Right atrium auricular region (tissue), 2 donors: ENCODE measurements around the gene TRAF4. TPM values are rescaled to one million over a fixed set of nuclear protein-coding genes. Genes with fewer than 3 reads are reported as not detected.
"Not testable (repeated sequence)": the region's sequence is repeated elsewhere in the genome, so short reads cannot be mapped to it uniquely, and the experiment has no call there.

Experiments used
- DNase-seq: peaks from one replicate; pipeline ENCODE4 v3.0.0-alpha.2; 2019; ENCODE audit warnings: low spot score
- H3K27ac ChIP-seq, 2 donors: fragments of 200-600 bp; sonication (generic); 1 replicate in 1 of 2; 2 replicates in 1 of 2; pipeline ENCODE4 v1.5.1; 2016 to 2019
- H3K27me3 ChIP-seq, 2 donors: fragments of 200-600 bp; sonication (generic); one replicate each; pipeline versions ENCODE4 v1.5.1 to v1.6.0; 2017 to 2019
- H3K36me3 ChIP-seq: fragments of 200-600 bp; sonication (generic); one replicate; pipeline ENCODE4 v1.5.1; 2016
- H3K4me1 ChIP-seq, 2 donors: fragments of 200-600 bp; sonication (generic); one replicate each; pipeline versions ENCODE4 v1.5.1 to v1.6.0; 2017 to 2019
- H3K4me3 ChIP-seq, 2 donors: fragments of 200-600 bp; sonication (generic); 1 replicate in 1 of 2; 2 replicates in 1 of 2; pipeline ENCODE4 v1.5.1; 2017 to 2019; ENCODE audit warnings: mild to moderate bottlenecking in 1 of 2, moderate library complexity in 1 of 2
- H3K9me3 ChIP-seq, 2 donors: fragments of 200-600 bp; sonication (generic); one replicate each; pipeline ENCODE4 v1.5.1; 2019
- total RNA-seq, 2 donors: library from RNA; depleted of rRNA; stranded (reverse); fragments of >200 nt; gene quantifications; one replicate each; pipeline ENCODE4 v1.1.0, GENCODE V29; 2016
- TF ChIP-seq, protein P1 (sequence below), 2 donors: fragments of 200-600 bp; sonication (generic); IDR thresholded peaks; one replicate each; pipeline ENCODE4 v1.5.1; 2019; ENCODE audit warnings: antibody characterized with exemption in 2 of 2

The TRAF4 gene
- total RNA-seq, 2 donors from 2014 or later = 3.3 to 6.7 TPM

DNA sequence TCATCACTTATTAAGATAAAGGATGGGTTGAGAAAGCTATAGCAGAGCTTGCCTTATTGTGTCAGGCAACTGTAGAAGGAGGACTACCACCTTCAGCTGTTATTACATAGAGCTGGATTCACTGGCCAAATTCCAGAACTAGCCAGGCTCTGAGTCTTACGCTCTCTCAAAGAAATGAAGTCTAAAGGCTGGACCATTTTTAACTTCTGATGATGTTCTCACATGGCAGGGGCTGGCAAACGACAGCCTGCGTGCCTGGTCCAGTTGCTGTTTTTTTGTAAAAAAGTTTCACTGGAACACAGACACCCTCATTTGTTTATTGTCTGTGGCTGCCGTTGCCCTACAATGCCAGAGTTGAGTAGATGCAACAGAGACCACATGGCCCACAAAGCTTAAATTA is 21.2 kb downstream of the TRAF4 start:
- TF ChIP-seq, protein P1, sequence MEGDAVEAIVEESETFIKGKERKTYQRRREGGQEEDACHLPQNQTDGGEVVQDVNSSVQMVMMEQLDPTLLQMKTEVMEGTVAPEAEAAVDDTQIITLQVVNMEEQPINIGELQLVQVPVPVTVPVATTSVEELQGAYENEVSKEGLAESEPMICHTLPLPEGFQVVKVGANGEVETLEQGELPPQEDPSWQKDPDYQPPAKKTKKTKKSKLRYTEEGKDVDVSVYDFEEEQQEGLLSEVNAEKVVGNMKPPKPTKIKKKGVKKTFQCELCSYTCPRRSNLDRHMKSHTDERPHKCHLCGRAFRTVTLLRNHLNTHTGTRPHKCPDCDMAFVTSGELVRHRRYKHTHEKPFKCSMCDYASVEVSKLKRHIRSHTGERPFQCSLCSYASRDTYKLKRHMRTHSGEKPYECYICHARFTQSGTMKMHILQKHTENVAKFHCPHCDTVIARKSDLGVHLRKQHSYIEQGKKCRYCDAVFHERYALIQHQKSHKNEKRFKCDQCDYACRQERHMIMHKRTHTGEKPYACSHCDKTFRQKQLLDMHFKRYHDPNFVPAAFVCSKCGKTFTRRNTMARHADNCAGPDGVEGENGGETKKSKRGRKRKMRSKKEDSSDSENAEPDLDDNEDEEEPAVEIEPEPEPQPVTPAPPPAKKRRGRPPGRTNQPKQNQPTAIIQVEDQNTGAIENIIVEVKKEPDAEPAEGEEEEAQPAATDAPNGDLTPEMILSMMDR (IDR thresholded peaks at IDR 0.05) = no peak
- no peak for DNase-seq
- no peak overlapping the region for H3K27ac ChIP-seq
- H3K4me3 ChIP-seq = no peak overlapping the region
- peaks cover 0 to 23% of the 10 kb centered on the region in 2 donors for H3K4me1 ChIP-seq
- H3K27me3 ChIP-seq = no peaks in the 10 kb centered on the region
- H3K36me3 ChIP-seq = peaks cover 12% of the 10 kb centered on the region
- H3K9me3 ChIP-seq = no peaks in the 10 kb centered on the region

DNA sequence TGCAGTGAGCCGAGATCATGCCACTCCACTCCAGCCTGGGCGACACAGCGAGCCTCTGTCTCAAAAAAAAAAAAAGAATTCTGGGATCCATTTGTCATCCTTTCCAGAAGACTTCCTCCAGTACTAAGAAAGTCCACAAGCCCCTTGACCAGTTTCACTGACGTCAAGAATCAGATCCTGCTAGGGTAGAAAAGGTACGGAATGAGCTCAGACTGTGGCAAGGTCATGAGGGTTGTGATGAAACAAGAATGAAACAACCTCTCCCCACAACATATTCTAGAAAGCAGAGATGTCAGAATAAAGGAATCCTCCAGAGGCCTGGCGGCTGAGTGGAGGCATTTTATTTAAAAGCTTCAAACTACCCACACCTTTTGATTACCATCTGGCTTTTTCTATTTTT is 29.9 kb downstream of the TRAF4 start:
- H3K4me3 ChIP-seq = no peak overlapping the region
- no peaks in the 10 kb centered on the region for H3K27me3 ChIP-seq
- H3K36me3 ChIP-seq = no peaks in the 10 kb centered on the region
- H3K4me1 ChIP-seq = peaks cover 0 to 11% of the 10 kb centered on the region in 2 donors
- DNase-seq = no peak
- no peaks in the 10 kb centered on the region for H3K9me3 ChIP-seq
- TF ChIP-seq, protein P1 (IDR thresholded peaks at IDR 0.05) = no peak
- H3K27ac ChIP-seq = no peak overlapping the region

DNA sequence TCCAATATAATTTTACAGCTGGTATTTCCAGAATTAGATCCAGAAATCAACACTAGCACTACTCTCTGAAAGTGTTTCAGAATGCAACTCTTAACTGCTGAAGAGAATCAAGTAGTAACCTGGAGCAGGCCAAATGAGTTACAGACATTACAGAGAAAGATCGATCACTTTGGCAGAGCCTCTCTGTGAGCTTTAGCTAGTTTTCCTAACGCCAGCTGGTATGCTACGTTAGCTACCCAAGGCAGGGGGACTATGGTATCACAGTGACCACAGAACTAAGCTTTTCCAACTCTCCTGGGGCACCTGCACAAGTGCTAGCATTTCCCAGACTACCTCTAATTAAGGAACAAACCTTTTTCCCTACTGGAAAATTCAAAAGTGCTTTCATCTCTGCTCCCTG is 30.4 kb downstream of the TRAF4 start:
- Histone ChIP-seq H3K27ac (no peak overlapping the region), H3K4me3 (no peak overlapping the region), H3K36me3 (no peaks in the 10 kb centered on the region), H3K27me3 (no peaks in the 10 kb centered on the region), H3K9me3 (no peaks in the 10 kb centered on the region), H3K4me1 (peaks cover 0 to 11% of the 10 kb centered on the region in 2 donors)
- TF ChIP-seq, protein P1 (IDR thresholded peaks at IDR 0.05) = no peak
- no peak for DNase-seq

DNA sequence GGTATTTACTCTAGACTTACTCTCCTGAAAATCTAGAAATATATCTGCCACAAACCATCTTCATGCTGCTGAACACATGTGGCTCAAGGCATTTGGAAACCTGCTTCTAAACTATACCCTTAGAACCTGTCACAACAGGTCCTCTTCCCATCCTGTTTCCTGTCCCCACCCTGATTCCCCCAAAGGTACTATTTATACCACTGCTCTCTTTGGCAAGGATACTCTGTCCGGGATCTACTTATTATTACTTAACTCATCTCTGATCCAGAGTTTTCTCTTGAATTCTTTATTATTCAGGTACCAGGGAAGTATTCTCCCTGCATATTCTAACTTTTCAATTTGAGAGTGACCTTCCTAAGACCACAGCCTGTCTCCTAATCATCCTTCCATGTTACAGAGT is 33.4 kb downstream of the TRAF4 start:
- Histone ChIP-seq H3K4me1 (peaks cover 0 to 11% of the 10 kb centered on the region in 2 donors), H3K36me3 (no peaks in the 10 kb centered on the region), H3K4me3 (no peak overlapping the region), H3K27ac (no peak overlapping the region), H3K9me3 (no peaks in the 10 kb centered on the region), H3K27me3 (no peaks in the 10 kb centered on the region)
- TF ChIP-seq, protein P1 (IDR thresholded peaks at IDR 0.05) = no peak
- DNase-seq = no peak

DNA sequence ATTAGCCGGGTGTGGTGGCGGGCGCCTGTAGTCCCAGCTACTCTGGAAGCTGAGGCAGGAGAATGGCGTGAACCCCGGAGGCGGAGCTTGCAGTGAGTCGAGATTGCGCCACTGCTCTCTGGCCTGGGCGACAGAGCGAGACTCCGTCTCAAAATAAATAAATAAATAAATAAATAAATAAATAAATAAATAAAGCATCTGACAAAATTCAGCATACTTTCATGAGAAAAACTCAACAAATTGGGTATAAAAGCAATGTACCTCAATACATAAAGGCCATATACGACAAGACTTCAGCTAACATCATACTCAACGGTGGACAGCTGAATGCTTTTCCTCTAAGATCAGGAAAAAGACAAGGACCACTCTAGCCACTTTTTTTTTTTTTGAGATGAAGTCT is 35.8 kb downstream of the TRAF4 start:
- not testable (repeated sequence) for DNase-seq, H3K4me3 ChIP-seq, H3K27me3 ChIP-seq, H3K27ac ChIP-seq, H3K9me3 ChIP-seq, H3K36me3 ChIP-seq
- peaks cover 0 to 11% of the 10 kb centered on the region in 2 donors for H3K4me1 ChIP-seq

DNA sequence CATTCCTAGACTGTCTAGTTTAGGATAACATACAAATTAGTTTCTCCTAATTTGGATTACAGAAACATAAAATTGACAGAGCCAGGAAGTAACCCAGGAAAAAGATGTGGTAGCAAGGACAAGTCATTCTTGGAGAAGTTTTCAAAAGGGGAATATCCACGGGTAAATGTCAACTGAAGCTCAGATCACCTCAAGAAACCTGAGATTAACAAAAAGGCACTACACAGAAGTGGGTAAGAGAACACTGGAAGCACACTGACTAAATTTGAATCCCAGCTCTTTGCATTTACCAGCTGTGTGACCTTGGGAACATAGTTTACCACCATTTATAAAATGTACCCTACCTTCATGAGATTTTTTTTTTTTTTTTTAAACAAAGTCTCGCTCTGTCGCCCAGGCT is 39.4 kb downstream of the TRAF4 start:
- TF ChIP-seq, protein P1 (IDR thresholded peaks at IDR 0.05) = no peak
- no peak for DNase-seq
- no peak overlapping the region for H3K27ac ChIP-seq
- H3K27me3 ChIP-seq = no peaks in the 10 kb centered on the region
- no peak overlapping the region for H3K4me3 ChIP-seq
- H3K4me1 ChIP-seq = no peaks in the 10 kb centered on the region
- no peaks in the 10 kb centered on the region for H3K9me3 ChIP-seq
- no peaks in the 10 kb centered on the region for H3K36me3 ChIP-seq
